OCI-LY1 (cell line): ENCODE results near the gene MS4A2.

ENCODE experiments used
- EZH2 ChIP-seq: fragments of 200-600 bp; sonication (generic), shearing (Covaris generic); IDR thresholded peaks from 2 replicates; pipeline ENCODE4 v1.8.0; 2017; ENCODE audit warnings: borderline replicate concordance, mixed run types, mild to moderate bottlenecking, antibody characterized with exemption, low read length, moderate library complexity, mixed read lengths
- TF ChIP-seq, protein P1 (sequence below): fragments of 200-600 bp; sonication (generic), shearing (Covaris generic); IDR thresholded peaks from 2 replicates; pipeline ENCODE4 v1.5.1; 2017; ENCODE audit warnings: mild to moderate bottlenecking, antibody characterized with exemption, low read length, moderate library complexity, mixed read lengths

GRCh38 chr11:60069450-60069849, 19.0 kb upstream of the MS4A2 start:
- TF ChIP-seq, protein P1, sequence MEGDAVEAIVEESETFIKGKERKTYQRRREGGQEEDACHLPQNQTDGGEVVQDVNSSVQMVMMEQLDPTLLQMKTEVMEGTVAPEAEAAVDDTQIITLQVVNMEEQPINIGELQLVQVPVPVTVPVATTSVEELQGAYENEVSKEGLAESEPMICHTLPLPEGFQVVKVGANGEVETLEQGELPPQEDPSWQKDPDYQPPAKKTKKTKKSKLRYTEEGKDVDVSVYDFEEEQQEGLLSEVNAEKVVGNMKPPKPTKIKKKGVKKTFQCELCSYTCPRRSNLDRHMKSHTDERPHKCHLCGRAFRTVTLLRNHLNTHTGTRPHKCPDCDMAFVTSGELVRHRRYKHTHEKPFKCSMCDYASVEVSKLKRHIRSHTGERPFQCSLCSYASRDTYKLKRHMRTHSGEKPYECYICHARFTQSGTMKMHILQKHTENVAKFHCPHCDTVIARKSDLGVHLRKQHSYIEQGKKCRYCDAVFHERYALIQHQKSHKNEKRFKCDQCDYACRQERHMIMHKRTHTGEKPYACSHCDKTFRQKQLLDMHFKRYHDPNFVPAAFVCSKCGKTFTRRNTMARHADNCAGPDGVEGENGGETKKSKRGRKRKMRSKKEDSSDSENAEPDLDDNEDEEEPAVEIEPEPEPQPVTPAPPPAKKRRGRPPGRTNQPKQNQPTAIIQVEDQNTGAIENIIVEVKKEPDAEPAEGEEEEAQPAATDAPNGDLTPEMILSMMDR = no peak
- no peak for TF ChIP-seq EZH2
